Measurements from ENCODE around the gene B4GALT2.

DNA sequence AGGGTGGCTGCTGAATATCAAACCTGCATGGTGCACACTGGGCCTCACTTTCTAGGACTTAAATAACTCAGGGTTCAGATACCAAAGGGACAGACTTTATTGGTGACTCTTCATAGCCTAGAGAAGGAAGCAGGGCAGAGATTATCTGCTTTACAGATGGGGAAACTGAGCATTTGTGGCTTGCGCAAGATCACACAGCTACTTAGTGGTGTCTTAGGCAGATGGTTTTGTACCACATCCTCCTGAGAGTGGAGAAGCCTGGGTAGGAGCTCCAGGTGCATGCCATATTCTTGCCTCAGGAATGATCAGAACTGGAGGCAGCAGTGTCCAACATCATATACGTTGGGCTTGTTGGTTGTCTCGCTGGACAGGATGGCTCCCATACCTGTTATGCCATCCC, 16.0 kb upstream of the B4GALT2 start:
- no peak for TF ChIP-seq SIN3A (IDR thresholded peaks at IDR 0.05; ENCODE audit: low read depth)
- TF ChIP-seq CTCF (IDR thresholded peaks at IDR 0.05 in 2 of 3, conservative IDR thresholded peaks at IDR 0.05 in 1 of 3; ENCODE audit: borderline replicate concordance in 1 of 3, insufficient read depth in 1 of 3, low read depth in 2 of 3, low read length in 2 of 3), result no peak
- no peak for TF ChIP-seq ZNF274 (IDR thresholded peaks at IDR 0.05; ENCODE audit: low read depth, low read length)
- no peak for TF ChIP-seq POLR2AphosphoS5 (IDR thresholded peaks at IDR 0.05; ENCODE audit: low read depth, low read length)
- no peak for TF ChIP-seq EZH2phosphoT487 (IDR thresholded peaks at IDR 0.05; ENCODE audit: borderline replicate concordance)
- no peak for TF ChIP-seq EZH2 (IDR thresholded peaks at IDR 0.05)
- no peak for TF ChIP-seq ELF1 (IDR thresholded peaks at IDR 0.05; ENCODE audit: borderline replicate concordance, low read depth)
- no peak for TF ChIP-seq EGR1 (IDR thresholded peaks at IDR 0.05; ENCODE audit: low read depth)
- no peak for TF ChIP-seq POLR2A (IDR thresholded peaks at IDR 0.05; ENCODE audit: borderline replicate concordance, extremely low read depth, insufficient read depth, insufficient read length)
- TF ChIP-seq ATF3 (IDR thresholded peaks at IDR 0.05), result no peak
- TF ChIP-seq, protein P1, sequence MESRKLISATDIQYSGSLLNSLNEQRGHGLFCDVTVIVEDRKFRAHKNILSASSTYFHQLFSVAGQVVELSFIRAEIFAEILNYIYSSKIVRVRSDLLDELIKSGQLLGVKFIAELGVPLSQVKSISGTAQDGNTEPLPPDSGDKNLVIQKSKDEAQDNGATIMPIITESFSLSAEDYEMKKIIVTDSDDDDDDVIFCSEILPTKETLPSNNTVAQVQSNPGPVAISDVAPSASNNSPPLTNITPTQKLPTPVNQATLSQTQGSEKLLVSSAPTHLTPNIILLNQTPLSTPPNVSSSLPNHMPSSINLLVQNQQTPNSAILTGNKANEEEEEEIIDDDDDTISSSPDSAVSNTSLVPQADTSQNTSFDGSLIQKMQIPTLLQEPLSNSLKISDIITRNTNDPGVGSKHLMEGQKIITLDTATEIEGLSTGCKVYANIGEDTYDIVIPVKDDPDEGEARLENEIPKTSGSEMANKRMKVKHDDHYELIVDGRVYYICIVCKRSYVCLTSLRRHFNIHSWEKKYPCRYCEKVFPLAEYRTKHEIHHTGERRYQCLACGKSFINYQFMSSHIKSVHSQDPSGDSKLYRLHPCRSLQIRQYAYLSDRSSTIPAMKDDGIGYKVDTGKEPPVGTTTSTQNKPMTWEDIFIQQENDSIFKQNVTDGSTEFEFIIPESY (IDR thresholded peaks at IDR 0.05; ENCODE audit: extremely low read depth, insufficient replicate concordance, low read length), result no peak
- TF ChIP-seq ZFX (IDR thresholded peaks at IDR 0.05), result no peak

Measured in HCT116 (cell line).